TTC549 (cell line): ENCODE measurements around the gene EVPL.

Experiments used
- FAIRE-seq: peaks from 2 replicates; lab custom pipeline; 2012; peaks lifted over from hg19 to GRCh38; lab: Jason Lieb, UNC

The EVPL gene

DNA sequence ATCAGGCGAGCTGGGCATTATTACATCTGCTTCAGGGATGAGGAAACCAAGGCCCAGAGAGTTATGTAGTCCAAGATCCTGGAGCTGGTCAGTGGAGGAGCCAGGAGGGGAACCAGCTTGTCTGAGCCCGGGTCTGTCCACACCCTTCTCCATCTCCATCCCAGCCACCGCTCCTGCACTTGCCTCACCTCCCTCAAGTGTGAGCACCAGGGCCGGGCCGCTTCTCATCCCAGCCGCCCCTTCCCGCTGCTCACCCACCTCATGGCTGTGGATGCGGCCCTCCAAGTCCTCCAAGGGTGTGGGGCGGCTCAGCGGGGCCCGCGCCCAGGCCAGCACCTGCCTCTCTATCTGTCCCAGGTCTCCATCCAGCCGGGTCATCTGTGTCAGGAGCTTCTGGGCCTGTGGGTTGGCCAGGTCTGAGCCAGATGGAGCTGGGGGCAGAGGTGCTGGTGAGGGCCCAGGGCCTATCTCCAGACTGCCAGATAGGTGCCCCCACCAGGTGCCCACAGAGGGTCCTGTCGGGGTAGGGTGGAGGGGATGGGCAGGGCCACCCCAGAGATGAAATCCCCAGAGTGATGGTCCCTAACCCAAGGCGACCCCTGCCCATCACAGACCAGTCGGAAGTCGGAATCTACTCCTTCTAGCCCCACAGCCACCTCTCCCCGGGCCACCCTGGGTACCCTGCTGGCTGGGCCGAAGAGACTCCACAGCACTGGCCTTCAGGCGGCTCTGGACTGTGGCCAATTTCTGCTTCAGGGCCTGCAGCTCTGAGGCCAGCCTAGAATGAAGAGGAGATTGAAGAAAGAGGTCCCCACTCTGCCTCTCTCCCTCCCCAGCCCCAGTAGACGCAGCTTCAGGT is 9.4 kb downstream of the EVPL start:
- FAIRE-seq, result no peak

DNA sequence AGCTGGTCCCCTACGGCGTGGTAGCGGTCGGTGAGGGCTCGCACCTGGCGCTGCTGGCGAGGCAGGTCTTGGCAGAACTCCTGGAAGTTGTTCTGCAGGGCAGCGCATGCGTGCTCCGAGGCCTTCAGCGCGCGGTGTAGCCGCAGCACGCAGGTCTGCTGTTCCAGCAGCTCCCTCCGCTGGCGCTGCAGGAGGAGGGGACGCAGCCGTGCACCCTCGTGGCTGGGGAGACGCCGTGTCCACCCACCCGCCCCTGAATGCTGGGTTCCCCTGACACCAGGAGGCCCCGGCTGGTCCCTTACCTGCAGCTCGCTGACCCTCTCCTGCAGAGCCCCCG is 12.2 kb downstream of the EVPL start:
- FAIRE-seq, result no peak

DNA sequence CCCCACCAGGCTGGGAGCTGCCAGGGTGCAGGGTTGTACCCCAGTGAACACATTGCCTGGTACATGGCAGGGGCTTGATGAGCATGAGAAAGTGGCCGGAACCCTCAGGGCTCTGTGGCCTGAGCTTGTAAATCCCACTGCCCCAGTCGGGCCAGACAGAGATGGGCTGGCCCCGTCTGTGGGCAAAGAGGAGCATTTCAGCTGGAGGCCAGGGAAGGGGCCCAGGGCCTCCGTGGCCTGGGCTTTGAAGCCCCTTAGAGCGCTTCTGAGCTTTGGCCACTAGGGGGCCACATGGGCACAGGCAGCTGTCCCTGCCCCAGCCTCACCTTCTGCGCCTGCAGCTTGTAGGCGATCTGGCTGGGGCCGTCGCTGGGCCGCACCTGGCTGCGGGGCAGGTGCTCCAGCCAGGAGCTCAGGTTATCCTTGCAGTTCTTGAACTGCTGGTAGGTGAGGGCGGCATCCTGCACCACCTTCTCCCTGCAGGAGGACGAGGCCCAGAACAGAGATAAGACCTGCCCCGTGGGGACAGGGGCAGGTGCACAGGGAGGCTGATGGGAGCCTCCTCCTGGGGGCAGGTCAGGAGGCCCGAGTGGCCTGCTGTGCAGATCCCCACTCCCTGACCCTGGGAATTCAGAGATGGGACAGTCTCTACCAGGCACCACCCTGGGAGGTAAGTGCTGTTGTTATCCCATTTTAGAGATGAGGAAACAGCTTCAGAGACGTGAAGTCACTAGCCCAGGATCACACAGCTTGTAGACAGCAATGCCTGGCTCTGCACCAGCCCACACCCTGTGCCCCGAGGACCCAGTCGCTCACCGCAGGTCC is 12.8 kb downstream of the EVPL start:
- FAIRE-seq, result no peak

DNA sequence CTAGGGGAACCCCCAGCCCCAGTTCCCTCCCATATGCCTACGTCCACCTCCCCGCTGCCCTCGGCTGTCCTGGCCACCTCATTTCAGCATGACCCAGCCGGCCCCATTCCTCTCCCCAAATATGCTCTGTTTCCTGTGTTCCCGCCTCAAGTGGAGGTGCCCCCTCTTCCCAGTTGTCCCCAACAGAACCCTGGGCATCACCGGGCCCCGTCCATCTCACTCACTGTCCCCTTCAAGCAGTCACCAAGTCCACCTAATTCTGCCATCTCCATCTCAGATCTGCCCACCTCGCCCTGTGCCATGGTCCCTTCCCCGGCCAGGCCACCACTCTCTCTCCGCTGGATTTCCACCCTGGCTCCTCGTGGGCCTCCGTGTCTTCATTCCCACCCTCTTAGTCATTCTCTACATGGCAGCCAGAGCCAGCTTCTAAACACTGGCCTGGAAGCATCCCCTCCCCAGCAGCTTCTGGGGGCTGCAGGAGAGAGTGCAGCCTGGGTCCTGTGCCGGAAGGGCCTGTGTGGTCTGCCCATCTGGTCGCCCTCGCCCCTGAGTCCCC is 13.7 kb downstream of the EVPL start:
- FAIRE-seq, result no peak

DNA sequence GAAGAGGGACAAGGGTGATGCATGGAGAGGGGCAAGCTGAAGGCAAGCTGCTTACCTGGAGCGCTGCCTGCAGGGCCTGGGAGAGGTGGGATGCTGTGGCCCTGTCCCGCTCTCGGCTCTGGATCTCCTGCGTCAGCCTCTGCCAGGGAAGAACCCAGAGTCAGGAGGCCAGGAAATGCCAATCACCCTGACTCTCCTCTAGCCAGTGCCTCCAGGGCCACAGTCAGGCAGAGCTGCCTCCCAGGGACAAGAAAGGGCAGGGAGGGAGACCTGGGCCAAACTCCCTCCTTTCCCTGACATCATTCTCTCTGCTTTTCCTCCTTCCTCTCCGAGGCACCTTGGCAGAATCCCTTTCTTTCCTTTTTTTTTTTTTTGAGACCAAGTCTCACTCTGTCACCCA is 15.2 kb downstream of the EVPL start:
- FAIRE-seq, result no peak

DNA sequence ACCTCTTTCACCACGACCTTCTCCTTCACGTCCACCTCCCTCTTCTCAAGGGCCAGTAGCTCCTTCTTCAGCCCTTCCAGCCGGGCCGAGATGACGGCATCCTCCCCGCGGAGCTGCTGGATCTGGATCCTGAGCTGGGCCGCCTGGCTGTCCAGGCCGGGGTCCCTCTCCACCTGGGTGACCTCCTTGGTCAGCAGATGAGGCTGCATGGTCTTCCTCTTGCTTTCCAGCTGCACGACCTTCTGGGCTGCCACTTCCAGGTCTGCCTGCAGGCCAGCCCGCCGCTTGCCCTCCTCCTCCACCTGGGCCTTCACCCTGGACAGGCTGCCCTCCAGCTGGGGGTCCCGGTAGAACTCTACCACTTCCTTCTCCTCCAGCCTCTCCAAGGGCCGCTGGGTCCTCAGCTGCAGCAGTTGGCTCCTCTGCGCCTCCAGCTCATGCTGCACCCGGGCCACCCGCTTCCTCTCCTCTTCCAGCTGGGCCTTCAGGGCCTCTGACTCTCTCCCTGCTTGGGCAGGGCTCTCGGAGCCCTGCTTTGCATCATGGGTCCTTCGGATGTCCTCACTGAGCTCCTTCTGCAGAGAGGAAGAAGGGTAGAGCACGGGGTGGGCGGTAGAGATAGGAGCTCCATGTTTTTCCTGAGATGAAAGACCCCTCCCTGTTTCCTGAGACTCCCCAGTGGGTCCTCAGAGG is 17.0 kb downstream of the EVPL start:
- no peak for FAIRE-seq

DNA sequence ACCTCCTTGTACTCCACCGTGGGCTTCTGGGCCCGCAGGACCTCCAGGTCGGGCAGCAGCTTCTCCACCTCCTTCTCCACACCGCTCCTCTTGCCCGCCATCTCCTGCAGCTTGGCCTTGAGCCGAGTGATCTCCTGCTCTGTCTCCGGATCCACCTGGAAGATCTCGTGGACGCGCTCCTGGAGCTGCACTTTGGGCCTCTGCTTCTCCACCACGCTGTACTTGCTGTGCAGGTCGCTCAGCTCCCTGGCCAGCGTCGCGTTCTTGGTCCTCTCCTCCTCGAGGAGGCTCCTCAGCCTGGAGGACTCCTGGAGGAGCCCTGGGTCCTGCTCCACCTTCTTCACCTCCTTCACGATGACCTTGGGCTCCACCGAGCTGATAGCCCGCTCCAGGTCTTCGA is 17.7 kb downstream of the EVPL start:
- no peak for FAIRE-seq

DNA sequence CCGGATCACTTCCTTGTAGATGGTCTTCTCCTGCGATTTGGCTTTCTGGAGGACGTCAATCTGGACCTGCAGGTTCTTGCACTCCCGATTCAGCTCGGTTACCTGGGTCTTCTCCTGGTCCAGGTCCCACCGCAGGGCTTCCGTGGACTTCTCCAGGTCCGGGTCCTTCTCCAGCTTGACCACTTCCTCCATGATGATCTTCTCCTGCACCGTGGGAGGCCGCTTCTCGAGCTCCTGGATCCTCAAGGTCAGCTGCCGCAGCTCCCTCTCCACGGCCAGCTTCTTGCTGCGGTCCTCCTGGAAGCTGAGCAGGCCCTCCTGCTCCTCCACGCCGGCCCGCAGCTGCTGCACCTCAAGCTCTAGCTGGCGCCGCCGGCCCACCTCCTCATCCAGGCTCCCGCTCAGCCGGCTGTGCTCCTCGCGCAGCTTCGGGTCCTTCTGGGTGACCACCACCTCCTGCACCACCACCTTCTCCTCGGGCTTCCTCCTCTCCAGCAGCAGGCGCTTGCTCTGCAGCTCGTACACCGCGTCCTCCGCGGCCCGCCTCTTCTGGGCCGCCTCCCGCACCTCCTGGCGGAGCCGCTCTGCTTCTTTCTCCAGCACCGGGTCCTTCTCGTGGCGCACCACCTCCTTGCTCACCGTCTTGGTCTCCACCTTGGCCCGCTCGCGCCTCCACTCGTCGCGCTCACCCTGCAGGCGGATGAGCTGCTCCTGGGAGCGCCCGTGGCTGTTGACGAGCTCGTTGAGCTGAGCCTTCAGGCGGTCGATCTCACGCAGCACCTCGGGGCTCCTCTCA is 18.3 kb downstream of the EVPL start:
- no peak for FAIRE-seq

DNA sequence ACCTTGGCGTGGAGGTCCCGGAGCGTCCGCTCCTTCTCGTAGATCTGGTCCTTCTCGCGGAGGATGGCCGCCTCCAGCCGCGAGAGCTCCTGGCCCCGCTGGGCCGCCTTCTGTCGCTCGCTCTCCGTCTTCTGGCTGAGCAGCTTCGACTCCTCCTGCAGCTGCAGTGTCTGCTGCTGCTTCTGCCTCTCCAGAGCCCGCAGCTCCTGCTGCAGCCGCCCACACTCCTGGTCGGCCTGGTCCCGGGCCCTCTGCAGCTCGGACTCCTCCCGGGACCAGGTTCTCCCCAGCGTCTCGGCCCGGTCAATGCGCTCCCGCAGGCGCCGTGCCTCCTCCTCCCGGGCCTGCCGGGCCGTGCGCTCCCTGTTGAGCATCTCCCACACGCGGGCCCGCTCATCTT is 18.9 kb downstream of the EVPL start:
- no peak for FAIRE-seq

DNA sequence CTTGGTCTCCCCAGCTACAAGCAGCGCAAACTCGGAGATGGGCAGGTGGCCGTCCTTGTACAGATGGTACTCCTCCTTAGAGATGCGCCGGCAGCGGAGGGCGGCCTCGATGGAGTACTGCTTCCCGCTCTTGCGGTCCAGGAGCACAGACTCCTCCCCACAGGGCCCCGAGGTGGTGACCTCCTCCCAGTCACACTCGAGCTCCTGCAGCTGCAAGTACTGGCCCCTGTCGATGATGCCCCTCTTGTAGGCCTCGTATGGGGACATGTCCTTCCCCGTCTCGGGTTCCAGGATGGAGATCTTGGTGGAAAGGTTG is 19.3 kb downstream of the EVPL start:
- FAIRE-seq, result no peak

DNA sequence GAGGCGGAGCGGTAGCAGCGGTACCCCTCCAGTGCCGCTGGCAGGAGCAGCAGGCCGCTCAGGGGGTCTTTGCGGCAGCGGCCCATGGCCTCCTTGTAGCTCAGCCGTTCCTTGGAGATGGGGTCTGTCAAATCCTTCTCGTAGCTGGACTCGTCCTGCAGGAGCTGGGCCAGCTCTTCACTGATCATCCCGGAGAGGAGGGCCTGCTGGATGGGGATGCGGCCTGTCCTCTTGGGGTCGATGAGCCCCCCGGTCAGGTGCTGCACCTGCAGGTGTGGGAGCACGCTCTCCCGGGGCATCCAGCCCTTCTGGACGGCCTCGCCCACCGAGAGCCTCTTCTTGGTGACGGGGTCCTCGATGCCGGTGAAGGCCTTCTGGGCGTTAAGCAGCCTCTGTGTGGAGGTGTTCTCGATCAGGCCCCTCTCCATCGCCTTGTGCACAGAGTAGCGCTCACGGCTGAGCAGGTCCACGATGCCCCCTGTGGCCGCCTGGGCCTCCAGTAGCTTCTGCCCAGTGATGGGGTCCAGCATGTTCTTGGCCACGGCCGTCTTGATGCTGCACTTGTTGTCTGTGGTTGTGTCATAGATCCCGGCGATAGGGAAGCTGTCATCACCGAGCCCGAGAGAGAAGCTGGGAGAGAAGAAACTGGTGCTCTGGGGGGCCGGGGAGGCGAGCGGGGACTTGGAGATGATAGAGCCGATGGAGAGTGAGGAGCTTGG is 19.8 kb downstream of the EVPL start:
- no peak for FAIRE-seq

DNA sequence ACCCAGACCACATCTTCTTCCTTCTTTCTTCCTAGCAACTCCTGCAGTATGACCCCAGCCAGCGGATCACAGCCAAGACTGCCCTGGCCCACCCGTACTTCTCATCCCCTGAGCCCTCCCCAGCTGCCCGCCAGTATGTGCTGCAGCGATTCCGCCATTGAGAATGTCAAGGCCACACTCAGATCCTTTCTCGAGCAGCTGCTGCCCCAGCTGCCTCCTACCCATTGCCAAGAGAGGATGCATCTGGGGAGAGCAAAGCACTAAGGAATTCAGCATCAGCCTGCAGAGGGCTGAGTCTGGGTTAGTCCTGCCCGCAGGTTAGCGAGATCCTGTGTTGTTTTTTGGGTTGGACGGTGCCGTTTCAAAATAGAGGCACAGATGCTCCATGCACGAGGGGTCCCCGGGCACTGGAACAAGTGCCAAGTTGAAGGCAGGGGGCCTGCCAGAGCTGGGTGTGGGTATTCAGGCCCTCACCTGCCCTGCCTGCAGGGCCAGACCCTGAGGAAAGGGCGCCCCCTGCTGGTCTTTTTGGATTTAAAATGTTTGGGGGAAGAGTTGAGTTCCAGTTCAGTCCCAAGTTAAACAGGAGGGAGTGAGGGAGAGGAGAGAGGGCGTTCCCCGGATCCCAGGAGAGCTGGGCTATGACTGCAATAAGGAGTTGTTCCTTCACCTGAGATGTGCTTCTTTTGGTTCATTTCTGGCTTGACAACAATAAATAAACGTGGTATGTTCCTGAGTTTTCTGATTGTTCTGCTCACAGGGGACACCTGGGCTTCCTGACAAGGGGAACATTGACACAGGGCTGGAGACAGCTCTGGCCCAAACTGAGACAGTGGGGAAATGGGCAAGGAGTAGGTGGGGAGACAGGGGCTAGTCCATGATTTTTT is 21.6 kb downstream of the EVPL start:
- FAIRE-seq, result no peak

DNA sequence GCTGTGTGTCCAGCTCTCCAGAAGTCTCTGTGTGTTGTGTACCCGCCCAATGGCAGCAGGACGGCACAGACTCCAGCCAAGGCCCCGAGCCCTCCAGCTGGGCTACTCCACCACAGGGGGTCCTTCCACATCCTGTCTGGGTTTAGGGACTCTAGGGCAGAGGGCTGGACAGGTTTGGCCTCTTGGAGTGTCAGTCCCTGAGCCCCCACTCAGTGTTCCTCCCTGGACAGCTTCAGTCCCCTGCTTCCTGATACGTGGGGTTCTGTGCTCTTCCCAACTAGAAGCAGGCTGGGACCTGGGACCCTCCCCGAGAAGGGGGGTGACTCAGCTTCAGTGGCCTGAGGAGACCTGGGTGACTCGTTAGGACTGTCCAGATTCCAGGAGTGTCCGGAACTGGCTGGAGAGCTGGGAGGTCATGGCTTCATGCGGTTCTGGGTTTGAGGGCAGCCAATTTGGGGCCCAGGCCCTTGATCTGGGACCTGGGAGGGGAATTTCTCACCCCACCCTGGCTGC is 22.3 kb downstream of the EVPL start:
- FAIRE-seq, result no peak

DNA sequence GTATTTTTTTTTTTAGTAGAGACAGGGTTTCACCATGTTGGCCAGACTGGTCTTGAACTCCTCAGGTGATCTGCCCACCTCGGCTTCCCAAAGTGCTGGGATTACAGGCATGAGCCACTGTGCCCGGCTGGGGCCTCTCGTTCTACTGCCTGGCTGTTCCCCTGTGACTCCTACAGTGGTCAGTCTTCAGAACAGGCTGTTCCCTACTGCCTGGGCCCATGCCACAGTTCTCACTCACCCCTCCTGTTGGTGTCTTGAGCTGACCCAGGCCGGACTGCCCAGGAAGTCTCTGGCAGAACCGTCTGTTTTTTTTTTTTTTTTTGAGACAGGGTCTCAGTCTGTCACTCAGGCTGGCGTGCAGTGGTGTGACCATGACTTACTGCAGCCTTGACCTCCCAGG is 23.2 kb downstream of the EVPL start:
- no peak for FAIRE-seq

DNA sequence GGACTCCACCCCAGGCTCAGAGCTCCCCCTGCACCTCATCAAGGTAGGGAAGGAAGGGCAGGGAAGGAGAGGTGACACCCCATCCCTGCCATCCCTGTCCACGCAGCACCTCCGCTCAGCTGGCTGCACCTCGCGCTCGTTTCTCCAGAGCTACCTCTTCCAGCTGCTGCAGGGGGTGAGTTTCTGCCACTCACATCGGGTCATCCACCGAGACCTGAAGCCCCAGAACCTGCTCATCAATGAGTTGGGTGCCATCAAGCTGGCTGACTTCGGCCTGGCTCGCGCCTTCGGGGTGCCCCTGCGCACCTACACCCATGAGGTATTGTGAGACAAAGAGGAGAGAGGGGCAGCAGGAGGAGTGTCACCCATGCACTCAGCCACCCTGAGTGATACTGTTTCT is 25.0 kb downstream of the EVPL start:
- no peak for FAIRE-seq

DNA sequence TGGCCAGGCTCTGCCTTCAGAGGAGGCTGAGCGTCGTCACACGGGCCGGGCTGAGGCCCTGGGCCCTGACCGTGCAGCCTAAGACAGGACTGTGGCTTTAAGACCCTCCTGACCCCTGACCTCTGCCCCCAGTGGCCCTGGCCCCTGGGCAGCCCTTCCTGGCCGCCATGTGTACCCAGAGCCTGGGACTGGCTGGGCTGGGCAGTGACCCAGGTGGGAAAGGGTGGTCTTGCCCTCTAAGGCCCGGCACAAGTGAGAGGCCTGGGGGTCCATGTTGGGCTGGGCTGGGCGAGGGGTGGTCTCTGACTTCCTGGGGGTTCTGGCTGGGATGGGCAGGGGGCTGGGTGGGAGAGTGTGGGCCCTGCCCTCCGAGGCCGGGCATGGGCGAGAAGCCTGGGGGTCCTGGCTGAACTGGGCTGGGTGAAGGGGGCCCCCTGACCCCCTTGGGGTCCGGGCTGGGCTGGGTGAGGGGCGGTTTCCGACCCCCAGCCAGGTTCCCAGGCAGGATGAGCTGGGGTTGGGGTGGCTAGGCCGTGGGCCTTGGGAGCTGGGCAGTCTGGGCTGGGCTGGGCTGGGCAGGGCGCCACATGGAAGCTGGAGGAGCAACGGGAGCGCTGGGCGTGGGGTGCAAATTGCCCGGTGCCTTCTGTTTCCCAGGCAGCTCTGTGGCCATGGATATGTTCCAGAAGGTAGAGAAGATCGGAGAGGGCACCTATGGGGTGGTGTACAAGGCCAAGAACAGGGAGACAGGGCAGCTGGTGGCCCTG is 26.2 kb downstream of the EVPL start, which contains the start of gene CDK3:
CDK3 (plus strand) TSS at position 101 of the 767 bp plus-strand sequence; CDS start at position 672, 571 bp downstream.
- no peak for FAIRE-seq

DNA sequence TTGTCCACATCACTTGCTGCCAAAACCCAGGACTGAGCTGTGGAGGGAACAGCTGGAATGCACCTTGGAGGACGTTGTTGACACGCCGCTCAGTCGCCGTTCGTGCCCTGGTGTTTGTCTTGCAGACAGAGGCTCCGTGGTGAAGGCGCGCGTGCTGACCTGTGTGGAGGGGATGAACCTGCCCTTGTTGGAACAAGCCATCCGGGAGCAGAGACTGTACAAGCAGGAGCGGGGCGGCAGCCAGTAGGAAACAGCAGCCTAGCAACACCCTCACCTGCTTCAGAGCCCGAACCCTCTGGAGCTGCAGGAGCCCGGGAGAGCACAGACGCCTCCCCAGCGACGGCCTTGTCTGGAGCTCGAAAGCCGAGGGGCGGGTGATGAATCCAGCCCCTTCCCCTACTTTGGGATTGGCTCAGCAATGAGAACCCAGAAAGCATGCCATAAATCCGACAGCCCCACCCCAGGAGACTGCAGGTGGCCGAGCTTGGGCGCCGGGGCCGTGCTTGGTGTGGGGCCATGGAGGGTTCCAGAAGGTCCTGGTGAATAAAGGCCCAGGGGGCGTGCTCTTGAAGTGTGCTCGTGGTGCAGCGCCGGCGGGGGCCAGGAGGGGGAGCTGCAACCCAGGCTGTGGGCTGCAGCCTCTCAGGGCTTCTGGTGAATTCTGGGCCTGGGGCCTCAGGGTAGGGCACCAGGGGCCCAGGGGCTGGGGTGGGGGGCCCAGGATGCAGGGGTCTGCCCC is 26.9 kb downstream of the EVPL start:
- FAIRE-seq, result no peak

DNA sequence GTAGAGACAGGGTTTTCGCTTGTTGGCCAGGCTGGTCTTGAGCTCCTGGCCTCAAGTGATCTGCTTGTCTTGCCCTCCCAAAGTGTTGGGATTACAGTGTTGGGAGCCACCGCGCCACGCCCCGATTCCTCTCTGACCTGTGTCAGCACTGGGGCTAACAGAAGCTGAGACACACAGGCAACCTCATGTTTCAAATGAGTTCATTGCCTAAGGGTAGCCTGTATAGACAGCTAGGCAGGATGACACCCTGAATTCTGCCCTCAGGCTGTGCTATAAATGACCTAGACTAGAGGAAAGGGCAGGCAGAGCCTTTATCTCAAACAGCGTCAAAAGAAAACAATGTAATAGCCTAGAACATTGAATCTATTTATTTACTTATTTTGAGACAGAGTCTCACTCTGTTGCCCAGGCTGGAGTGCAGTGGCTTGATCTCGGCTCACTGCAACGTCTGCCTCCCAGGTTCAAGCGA is 28.7 kb downstream of the EVPL start:
- no peak for FAIRE-seq
